Activated CD8-positive, alpha-beta memory T cell treated with anti-CD3 and anti-CD28 coated beads for 1 hour (primary cell): ENCODE measurements around the gene EPHA2.

ENCODE experiments used
- DNase-seq, 2 donors: peaks; one replicate each; pipeline ENCODE4 v3.0.0-alpha.2; 2020; ENCODE audit warnings: low read depth in 1 of 2; ENCODE audit errors: extremely low read depth in 1 of 2

The EPHA2 gene

GRCh38 chr1:16151196-16151994 lies 4.5 kb downstream of the EPHA2 start:
- no peak for DNase-seq

- no peak for DNase-seq
Observed at GRCh38 chr1:16150508-16150907, 5.4 kb downstream of the EPHA2 start.

DNA sequence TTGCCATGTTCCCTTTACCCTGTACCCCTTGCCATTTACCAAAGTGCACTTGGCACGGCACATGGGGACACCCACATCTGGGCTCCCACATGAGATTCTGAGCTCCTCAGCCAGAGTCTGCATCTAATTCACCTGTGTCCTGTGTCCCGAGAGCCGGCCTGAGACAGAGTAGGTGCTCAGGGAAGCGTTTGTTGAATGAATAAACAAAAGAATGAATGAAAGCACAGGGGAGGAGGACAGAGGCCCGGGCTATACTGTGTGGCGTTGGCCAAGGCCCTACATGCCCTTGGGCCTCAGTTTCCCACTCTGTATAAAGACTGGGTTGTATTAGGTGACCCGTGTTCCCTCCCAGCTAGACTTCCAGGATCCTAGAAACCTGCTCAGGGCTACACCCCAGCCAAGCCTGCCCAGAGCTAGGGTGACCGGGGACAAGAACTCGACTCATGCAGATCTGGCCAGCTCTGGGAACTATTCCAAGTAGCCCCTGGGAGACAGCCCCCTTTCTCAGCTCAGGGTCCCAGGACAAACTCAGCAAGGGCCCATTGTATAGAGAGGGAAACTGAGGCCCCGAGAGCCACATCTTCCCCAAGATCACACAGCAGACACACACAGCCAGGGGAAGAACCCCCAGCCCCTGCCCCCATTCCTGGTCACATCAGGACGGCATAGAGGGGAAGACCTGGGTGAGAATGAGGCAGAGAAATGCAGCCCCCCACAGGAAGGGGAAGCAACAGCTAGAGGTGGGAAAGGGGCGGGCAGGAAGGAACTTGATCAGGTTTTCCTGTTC lies 6.0 kb downstream of the EPHA2 start:
- DNase-seq, result no peak

GRCh38 chr1:16149146-16149545 lies 6.7 kb downstream of the EPHA2 start:
- no peak for DNase-seq

DNA sequence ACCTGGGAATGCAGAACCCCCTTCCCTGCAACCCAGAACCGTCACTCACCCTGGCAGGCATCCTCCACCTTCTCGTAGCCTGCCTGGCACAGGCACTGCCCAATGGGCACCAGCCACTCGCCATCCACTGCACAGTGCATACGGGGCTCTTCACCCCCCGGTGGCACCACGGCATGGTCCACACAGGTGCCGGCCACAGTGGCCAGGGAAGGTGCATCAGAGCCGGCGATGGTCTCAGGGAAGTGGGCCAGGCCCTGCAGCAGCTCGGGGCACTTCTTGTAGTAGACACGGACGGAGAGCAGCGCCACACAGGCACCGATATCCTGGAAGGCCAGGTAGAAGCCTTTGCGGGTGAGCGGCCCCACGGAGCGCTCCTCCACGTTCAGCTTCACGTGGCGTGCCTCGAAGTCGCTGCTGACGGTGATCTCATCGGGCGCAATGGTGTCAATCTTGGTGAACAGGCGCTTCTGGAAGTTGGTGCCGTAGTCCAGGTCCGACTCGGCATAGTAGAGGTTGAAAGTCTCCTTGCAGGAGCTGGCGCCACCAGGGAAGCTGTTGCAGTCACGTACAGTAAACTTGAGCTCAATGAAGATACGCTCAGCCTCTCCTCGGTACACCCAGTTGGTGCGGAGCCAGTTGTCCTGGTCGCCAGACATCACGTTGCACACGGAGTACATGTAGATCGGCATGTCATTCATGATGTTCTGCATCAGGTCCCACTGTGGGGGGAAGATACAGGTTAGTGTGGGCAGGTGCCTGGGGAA lies 7.4 kb downstream of the EPHA2 start:
- DNase-seq, result no peak

GRCh38 chr1:16147156-16147926 lies 8.5 kb downstream of the EPHA2 start:
- no peak for DNase-seq

DNA sequence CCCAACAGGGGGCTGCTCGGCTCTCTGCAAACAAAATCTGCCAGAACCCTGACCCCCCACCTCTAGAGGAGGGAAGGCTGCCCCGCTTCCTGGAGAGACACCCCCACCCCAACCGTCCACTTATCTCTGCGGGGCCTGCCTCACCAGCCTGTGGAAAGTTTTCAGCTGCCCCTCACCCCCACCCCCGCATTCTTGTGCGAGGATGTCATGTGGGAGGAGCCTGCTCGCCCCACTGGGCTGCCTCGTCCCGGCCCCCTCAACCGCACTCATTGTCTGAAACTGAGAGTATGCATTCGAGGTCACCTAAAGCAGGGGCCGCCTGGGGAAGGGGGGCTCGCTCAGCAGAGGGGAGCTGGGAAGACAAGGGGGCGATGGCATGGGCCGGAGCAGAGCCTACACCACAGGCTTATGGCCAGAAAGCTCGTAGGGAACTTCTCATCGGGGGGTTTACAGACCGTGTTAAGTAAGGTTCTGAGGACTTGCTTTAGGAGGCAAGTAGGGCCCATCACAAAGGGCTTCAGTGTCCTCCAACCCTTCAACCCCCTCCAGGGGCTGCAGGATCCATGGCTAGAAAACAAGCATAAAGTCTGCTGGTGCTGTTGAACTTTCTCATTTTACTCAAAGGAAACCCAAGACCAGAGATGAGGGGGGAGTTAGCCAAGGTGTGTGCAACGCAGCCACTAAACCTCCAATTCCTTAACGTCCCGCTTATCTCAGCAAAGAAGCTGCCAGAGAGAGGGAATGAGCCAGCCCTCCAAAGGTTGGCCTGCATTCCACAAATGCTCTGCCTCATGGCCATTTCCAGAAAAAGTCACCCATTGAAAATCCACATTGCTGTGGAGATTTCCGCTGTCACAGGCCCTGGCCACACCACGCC lies 9.4 kb downstream of the EPHA2 start:
- no peak for DNase-seq

DNA sequence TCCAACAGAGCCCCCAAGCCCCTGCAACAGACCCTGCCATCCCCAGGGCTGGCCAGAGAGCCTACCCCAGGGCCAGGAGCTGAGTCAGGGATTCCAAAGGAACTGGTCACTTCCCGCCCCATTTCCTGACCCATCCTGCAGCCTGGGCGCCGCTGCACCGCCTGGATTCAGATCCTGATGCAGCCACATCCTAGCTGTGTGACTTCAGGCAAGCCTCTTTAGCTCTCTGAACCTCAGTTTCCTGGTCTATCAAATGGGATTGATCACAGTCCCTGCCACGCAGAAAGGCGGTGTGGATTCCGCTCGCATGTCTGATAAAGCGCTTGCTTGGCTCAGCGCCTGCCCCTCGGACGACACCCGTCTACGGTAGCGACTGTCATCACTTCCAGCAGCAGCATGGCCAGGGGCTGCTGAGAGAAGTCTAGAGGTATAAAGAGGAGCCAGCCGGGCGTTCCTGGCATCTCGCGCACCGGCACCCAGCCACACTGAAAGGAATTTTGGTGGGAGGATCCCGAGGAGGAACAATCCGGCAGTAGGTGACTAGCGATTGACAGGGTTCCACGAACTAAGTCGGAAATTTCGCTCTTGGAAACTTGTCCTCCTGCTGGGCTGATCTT lies 10.1 kb downstream of the EPHA2 start:
- DNase-seq, result no peak

GRCh38 chr1:16145030-16145661 lies 10.7 kb downstream of the EPHA2 start:
- DNase-seq, result no peak

DNA sequence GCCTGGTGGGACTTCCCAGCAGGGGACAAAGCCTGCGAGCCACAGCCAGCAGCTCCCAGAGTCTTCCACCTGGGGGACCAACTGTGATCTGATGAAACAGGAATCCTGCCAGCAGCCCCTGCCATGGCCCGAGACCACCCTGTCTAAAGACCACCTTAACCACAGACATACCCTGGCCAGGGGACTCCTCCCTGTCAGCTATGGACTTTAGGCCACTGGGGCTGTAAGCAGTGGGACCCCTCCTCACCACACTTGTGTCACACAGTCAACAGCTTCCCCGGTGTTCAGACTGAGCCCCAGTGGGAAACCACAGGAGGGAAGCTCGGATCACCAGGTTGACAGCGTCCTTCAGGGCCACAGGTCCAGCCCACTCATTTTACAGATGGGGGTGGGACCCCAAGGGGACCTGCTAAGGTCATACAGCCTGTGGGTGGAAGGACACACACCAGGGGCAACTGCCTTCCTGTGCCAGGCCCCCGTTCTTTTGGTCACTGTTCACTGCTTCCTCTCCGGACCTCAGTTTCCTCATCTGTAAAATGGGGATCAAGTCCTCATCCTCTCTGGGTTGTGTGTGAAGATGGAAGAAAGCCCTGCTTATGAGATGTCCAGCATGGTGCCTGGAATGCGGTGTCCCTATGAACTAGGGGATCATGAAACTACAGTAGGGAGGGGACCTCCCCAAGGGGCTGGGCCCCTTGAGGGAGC lies 11.4 kb downstream of the EPHA2 start:
- no peak for DNase-seq

GRCh38 chr1:16143566-16144324 lies 12.1 kb downstream of the EPHA2 start:
- no peak for DNase-seq

GRCh38 chr1:16143005-16143565 lies 12.8 kb downstream of the EPHA2 start:
- no peak for DNase-seq

DNA sequence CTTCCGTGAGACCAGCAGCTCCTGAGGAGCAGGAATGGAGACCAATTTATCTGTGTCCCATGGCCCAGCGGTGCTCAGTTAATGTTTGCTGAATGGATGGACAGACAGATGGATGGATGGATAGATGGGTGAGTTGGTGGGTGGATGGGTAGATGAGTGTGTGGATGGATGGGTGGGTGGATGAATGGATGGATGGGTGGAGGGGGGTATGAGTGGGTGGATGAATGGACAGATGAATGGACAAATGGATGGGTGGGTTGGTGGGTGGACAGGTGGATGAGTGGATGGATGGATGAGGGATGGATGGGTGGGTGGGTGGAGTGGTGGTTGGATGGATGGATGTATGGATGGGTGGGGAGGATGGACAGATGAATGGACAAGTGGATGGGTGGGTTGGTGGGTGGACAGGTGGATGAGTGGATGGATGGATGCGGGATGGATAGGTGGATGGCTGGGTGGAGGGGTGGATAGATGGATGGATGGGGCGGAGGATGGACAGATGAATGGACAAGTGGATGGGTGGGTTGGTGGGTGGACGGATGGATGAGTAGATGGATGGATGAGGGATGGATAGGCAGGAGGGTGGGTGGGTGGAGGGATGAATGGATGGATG lies 13.4 kb downstream of the EPHA2 start:
- no peak for DNase-seq

GRCh38 chr1:16141573-16142336 lies 14.1 kb downstream of the EPHA2 start:
- DNase-seq, result no peak

- no peak for DNase-seq
Observed at GRCh38 chr1:16140068-16140596, 15.7 kb downstream of the EPHA2 start.

DNA sequence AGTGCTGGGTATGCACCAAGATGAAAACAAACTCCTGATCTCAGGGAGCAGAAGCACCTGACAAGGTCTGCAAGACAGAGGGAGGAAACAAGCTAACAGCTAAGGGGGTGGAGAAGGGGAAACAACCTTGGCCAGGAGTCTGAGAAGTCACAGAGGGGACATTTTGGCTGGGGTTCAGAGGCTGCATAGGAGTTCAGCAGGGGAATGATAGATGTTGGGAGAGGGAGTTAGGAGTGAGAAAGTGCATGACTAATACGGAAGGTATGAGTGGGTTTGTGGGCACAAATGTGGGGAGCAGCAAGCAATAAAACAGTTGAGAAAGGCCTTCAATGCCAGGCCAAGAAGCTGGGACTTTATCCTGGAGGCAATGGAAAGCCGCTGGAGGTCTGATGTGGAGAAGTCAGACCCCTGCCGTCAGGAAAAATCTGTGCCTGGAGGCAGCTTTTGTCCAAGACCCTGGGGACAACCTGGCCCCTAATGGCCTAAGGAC lies 16.4 kb downstream of the EPHA2 start:
- DNase-seq, result no peak
